Astrocyte (in vitro differentiated cells and primary cell): ENCODE measurements around the gene LGALSL. TPM values are rescaled to one million over a fixed set of nuclear protein-coding genes. Genes with fewer than 3 reads are reported as not detected.

Experiments
- DNase-seq: peaks from one replicate; pipeline ENCODE4 v3.0.0-alpha.2; 2010; ENCODE audit warnings: low read depth
- FAIRE-seq: peaks from 2 replicates; lab custom pipeline; 2011; peaks lifted over from hg19 to GRCh38; lab: Jason Lieb, UNC
- H2AFZ ChIP-seq: 2 replicates; pipeline ENCODE4 v1.6.0; 2012; ENCODE audit warnings: low read depth, low read length, inconsistent platforms
- H3K27ac ChIP-seq: 2 replicates; pipeline ENCODE4 v1.5.1; 2011; ENCODE audit warnings: low read depth, low read length, inconsistent platforms
- H3K27me3 ChIP-seq: 2 replicates; pipeline ENCODE4 v1.6.0; 2011; ENCODE audit warnings: low read length, inconsistent platforms; ENCODE audit not compliant: insufficient read depth
- H3K36me3 ChIP-seq: 2 replicates; pipeline ENCODE4 v1.5.1; 2011; ENCODE audit warnings: low read length, inconsistent platforms; ENCODE audit not compliant: insufficient read depth
- H3K4me1 ChIP-seq: 2 replicates; pipeline ENCODE4 v1.5.1; 2011; ENCODE audit warnings: low read length, inconsistent platforms; ENCODE audit not compliant: insufficient read depth
- H3K4me2 ChIP-seq: 2 replicates; pipeline ENCODE4 v1.6.0; 2012; ENCODE audit warnings: low read length, inconsistent platforms
- H3K4me3 ChIP-seq: 2 replicates; pipeline ENCODE4 v1.5.1; 2011; ENCODE audit warnings: low read depth, mild to moderate bottlenecking, low read length, inconsistent platforms; ENCODE audit not compliant: insufficient read depth
- H3K79me2 ChIP-seq: 2 replicates; pipeline ENCODE4 v1.6.0; 2012; ENCODE audit warnings: mild to moderate bottlenecking, low read length, inconsistent platforms; ENCODE audit not compliant: insufficient read depth
- H3K9ac ChIP-seq: 2 replicates; pipeline ENCODE4 v1.6.0; 2012; ENCODE audit warnings: mild to moderate bottlenecking, low read length, inconsistent platforms
- H3K9me3 ChIP-seq: 2 replicates; pipeline ENCODE4 v1.5.1; 2012; ENCODE audit warnings: low read depth, mild to moderate bottlenecking, low read length, inconsistent platforms; ENCODE audit not compliant: insufficient read depth
- H4K20me1 ChIP-seq: 2 replicates; pipeline ENCODE4 v1.6.0; 2012; ENCODE audit warnings: low read length, inconsistent platforms; ENCODE audit not compliant: insufficient read depth
- H3K27ac Mint-ChIP-seq: one replicate; pipeline ENCODE4 v1.8.0; 2021; ENCODE audit warnings: mild to moderate bottlenecking, mixed read lengths; ENCODE audit not compliant: unreplicated experiment
- H3K27me3 Mint-ChIP-seq: one replicate; pipeline ENCODE4 v1.8.0; 2021; ENCODE audit warnings: low read depth, mixed read lengths; ENCODE audit not compliant: unreplicated experiment
- H3K36me3 Mint-ChIP-seq: one replicate; pipeline ENCODE4 v1.8.0; 2021; ENCODE audit warnings: low read depth, mixed read lengths; ENCODE audit not compliant: unreplicated experiment
- H3K4me1 Mint-ChIP-seq: one replicate; pipeline ENCODE4 v1.8.0; 2021; ENCODE audit warnings: low read depth, mixed read lengths; ENCODE audit not compliant: unreplicated experiment
- H3K4me3 Mint-ChIP-seq: one replicate; pipeline ENCODE4 v1.8.0; 2021; ENCODE audit warnings: mild to moderate bottlenecking, moderate library complexity, mixed read lengths; ENCODE audit not compliant: unreplicated experiment
- H3K9me3 Mint-ChIP-seq: one replicate; pipeline ENCODE4 v1.8.0; 2021; ENCODE audit warnings: mild to moderate bottlenecking, mixed read lengths; ENCODE audit not compliant: unreplicated experiment
- EZH2 ChIP-seq: IDR thresholded peaks from 2 replicates; pipeline ENCODE4 v1.6.1; 2012; ENCODE audit warnings: mild to moderate bottlenecking, low read length, inconsistent platforms; ENCODE audit not compliant: insufficient read depth
- total RNA-seq: library from RNA; stranded (reverse); gene quantifications from 2 replicates; pipeline ENCODE4 v1.2.1, GENCODE V29; 2021
- TF ChIP-seq, protein P1 (sequence below): IDR thresholded peaks from 2 replicates; pipeline ENCODE4 v1.5.1; 2011; ENCODE audit warnings: low read depth, mild to moderate bottlenecking, inconsistent platforms, low read length, moderate library complexity; ENCODE audit not compliant: insufficient read depth

Gene LGALSL
- total RNA-seq, 1 donor from 2014 or later = 14.0 TPM

DNA sequence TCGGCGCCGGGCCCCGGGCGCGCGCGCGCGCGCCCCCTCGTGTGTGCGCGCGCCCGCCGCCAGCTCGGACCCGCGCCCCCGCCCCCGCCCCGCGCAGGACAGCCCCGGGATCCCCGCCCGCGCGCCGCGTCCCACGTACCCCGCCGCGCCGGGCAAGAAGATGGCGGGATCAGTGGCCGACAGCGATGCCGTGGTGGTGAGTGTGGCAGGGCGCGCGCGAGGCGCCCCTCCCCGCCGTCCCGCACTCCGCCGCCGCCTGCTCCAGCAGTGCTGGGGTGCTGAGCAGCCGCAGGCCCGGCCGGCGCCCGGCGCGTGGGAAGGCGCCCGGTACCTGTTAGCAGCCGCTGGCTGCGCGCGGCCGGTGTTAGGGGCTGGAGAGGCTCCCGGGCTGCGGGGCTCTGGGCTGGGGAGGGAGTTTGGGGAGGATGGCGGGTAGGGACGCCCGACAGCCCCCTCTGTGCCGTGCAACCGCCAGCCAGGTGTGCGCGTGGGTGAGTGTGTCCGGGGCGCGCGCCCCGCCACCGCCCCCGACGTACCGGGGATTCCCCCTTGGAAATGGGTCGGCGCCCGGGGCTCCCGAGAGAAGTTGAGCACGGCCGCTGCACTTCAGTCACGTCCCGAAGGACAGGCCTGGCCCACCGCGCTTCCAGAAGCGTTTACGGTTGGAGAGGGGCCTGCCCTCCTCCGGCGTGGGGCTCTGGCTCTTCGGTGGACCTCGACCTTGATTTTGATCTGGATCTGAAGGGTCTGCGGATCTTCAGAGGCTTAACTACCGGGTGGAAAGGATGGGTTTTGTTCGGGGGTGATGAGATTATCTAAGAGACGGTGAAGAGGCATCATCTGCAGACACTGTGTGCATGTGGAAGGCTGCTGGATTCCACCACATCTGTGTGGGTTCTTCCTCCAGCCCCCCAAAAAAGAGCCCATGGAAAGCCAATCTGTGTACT lies 697 bp downstream of the LGALSL start:
- no peak overlapping the region for H3K27ac ChIP-seq
- H3K4me3 Mint-ChIP-seq = peak overlapping the region; percentile 93
- DNase-seq = peak; percentile 47

DNA sequence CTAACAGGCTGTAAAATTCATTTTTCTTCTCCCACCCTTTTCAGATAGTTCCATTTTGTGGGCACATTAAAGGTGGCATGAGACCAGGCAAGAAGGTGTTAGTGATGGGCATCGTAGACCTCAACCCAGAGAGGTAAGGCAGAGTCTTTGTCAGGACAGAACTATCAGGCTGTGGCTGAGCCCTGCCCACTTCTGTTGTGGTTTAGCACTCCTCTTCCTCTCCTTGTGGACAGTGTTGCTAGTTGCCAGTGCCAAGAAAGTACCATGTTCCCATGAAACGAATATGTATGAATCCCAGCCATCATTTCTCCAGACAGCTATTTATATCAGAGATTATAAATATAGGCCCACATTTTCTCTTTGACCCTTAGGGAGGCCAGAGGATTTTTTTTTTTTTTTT lies 1.6 kb downstream of the LGALSL start:
- peaks cover 8% of the 10 kb centered on the region for H3K27me3 ChIP-seq
- H3K79me2 ChIP-seq = no peaks in the 10 kb centered on the region
- no peak overlapping the region for H3K27ac ChIP-seq
- no peaks in the 10 kb centered on the region for H3K27me3 Mint-ChIP-seq
- H3K4me2 ChIP-seq = no peak overlapping the region
- no peak overlapping the region for H3K9ac ChIP-seq
- no peak overlapping the region for H3K27ac Mint-ChIP-seq
- H3K9me3 Mint-ChIP-seq = peaks cover 2% of the 10 kb centered on the region
- no peaks in the 10 kb centered on the region for H3K36me3 ChIP-seq
- H3K4me1 ChIP-seq = peaks cover 7% of the 10 kb centered on the region
- TF ChIP-seq, protein P1, sequence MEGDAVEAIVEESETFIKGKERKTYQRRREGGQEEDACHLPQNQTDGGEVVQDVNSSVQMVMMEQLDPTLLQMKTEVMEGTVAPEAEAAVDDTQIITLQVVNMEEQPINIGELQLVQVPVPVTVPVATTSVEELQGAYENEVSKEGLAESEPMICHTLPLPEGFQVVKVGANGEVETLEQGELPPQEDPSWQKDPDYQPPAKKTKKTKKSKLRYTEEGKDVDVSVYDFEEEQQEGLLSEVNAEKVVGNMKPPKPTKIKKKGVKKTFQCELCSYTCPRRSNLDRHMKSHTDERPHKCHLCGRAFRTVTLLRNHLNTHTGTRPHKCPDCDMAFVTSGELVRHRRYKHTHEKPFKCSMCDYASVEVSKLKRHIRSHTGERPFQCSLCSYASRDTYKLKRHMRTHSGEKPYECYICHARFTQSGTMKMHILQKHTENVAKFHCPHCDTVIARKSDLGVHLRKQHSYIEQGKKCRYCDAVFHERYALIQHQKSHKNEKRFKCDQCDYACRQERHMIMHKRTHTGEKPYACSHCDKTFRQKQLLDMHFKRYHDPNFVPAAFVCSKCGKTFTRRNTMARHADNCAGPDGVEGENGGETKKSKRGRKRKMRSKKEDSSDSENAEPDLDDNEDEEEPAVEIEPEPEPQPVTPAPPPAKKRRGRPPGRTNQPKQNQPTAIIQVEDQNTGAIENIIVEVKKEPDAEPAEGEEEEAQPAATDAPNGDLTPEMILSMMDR = no peak
- no peak for TF ChIP-seq EZH2
- FAIRE-seq (peak; percentile 37), DNase-seq (no peak)
- H3K4me3 ChIP-seq = no peak overlapping the region
- H3K9me3 ChIP-seq = no peaks in the 10 kb centered on the region
- H3K4me3 Mint-ChIP-seq = peak overlapping the region; percentile 93
- peaks cover 4% of the 10 kb centered on the region for H3K36me3 Mint-ChIP-seq
- no peak overlapping the region for H2AFZ ChIP-seq
- H3K4me1 Mint-ChIP-seq = peaks cover 2% of the 10 kb centered on the region
- H4K20me1 ChIP-seq = no peaks in the 10 kb centered on the region

More for the DNA sequence above, 697 bp downstream of the LGALSL start:
- Histone ChIP-seq H2AFZ (peak overlapping the region; percentile 76), H4K20me1 (no peaks in the 10 kb centered on the region), H3K9me3 (no peaks in the 10 kb centered on the region), H3K4me2 (peak overlapping the region; percentile 79), H3K9ac (peak overlapping the region; percentile 76), H3K79me2 (no peaks in the 10 kb centered on the region), H3K27me3 (peaks cover 14% of the 10 kb centered on the region), H3K36me3 (no peaks in the 10 kb centered on the region), H3K4me1 (peaks cover 7% of the 10 kb centered on the region), H3K4me3 (peak overlapping the region; percentile 56)
- no peaks in the 10 kb centered on the region for H3K27me3 Mint-ChIP-seq
- peaks cover 4% of the 10 kb centered on the region for H3K36me3 Mint-ChIP-seq
- peaks cover 2% of the 10 kb centered on the region for H3K4me1 Mint-ChIP-seq
- peaks cover 2% of the 10 kb centered on the region for H3K9me3 Mint-ChIP-seq
- H3K27ac Mint-ChIP-seq = peak overlapping the region; percentile 63
- no peak for FAIRE-seq
- TF ChIP-seq, protein P1 = no peak
- TF ChIP-seq EZH2 = peak; percentile 44
